ENCODE data around the gene HS3ST2. TPM values are rescaled to one million over a fixed set of nuclear protein-coding genes. Genes with fewer than 3 reads are reported as not detected.
A peak's percentile ranks its signal among the peaks of the same experiment; 100 is the strongest.
"Not testable (repeated sequence)": the region's sequence is repeated elsewhere in the genome, so short reads cannot be mapped to it uniquely, and the experiment has no call there.

The HS3ST2 gene
- polyA plus RNA-seq, 6 donors from 2014 or later = not detected

DNA sequence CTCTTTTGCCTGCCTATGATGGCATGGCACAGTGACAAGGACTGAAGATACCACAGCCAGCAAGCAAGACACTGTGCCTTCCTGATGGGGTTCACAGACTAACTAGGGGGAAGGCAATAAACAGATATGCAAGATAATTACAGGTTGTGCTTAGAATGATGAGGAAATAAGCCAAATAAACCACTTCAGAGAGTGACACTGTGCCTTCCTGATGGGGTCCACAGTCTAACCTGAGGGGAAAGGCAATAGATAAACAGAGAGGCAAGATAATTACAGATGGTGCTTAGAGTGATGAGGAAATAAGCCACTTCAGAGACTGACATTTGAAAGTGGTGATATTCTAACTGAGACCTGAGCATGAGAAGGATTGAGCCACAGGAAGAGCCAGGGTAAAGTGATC, 84.2 kb downstream of the HS3ST2 start:
- Mint-ChIP-seq H3K27ac (no peak overlapping the region), H3K36me3 (no peaks in the 10 kb centered on the region)

DNA sequence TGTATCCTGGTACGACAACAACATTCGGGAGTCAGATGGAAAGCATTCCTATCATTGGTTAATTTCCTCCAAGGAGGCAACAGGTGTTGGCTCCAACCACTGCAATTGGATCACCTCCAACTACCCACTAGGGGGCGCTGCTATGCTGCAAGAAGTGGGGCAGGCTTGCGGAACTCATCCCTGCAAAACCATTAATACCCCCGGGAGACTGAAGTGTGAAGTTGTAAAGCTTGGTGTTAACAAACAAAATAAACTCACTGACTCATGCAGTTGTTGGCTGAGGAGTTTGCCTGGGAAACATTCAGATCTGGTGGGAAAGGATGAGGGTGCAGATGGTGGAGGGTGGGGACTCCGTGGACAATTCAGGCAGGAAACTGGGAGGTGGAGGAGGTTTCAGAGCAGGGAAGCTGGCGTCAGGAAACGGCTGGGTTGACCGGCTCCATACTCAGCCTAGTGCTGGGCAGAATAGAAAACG, 84.9 kb downstream of the HS3ST2 start:
- ATAC-seq (ENCODE audit: low read depth in 2 of 2) (no peak), DNase-seq (no peak)
- no peak overlapping the region for H3K4me3 Mint-ChIP-seq
- H3K36me3 Mint-ChIP-seq = no peaks in the 10 kb centered on the region
- peaks cover 0 to 12% (median 2%) of the 10 kb centered on the region in 7 donors for H3K9me3 Mint-ChIP-seq
- peaks cover 23 to 31% (median 30%) of the 10 kb centered on the region in 3 donors for H3K27me3 Mint-ChIP-seq
- H3K4me1 Mint-ChIP-seq = peaks cover 0 to 4% (median 0%) of the 10 kb centered on the region in 3 donors
- no peak overlapping the region for H3K27ac Mint-ChIP-seq

More for the DNA sequence above, 84.2 kb downstream of the HS3ST2 start:
- DNase-seq (no peak), ATAC-seq (ENCODE audit: low read depth in 2 of 2) (no peak)
- H3K4me3 Mint-ChIP-seq = no peak overlapping the region
- peaks cover 0 to 12% (median 2%) of the 10 kb centered on the region in 7 donors for H3K9me3 Mint-ChIP-seq
- H3K4me1 Mint-ChIP-seq = peaks cover 0 to 4% (median 0%) of the 10 kb centered on the region in 3 donors
- peaks cover 20 to 33% (median 31%) of the 10 kb centered on the region in 3 donors for H3K27me3 Mint-ChIP-seq

DNA sequence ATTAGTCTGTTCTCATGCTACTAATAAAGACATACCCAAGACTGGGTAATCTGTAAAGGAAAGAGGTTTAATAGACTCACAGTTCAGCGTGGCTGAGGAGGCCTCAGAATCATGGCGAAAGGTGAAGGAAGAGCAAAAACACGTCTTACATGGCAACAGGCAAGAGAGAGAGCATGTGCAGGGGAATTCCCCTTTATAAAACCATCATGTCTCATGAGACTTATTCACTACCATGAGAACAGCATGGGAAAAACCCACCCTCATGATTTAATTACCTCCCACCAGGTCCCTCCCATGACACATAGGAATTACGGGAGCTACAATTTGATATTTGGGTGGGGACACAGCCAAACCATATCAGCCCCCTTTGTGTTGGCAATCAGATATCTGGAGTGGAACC, 85.6 kb downstream of the HS3ST2 start:
- peak in 1 of 2 donors; percentile 16 for ATAC-seq (ENCODE audit: low read depth in 2 of 2)
- not testable (repeated sequence) for H3K27ac Mint-ChIP-seq, H3K36me3 Mint-ChIP-seq, H3K4me3 Mint-ChIP-seq, DNase-seq, H3K4me1 Mint-ChIP-seq
- Mint-ChIP-seq H3K27me3 (peaks cover 28 to 32% (median 29%) of the 10 kb centered on the region in 3 donors), H3K9me3 (peaks cover 0 to 12% (median 2%) of the 10 kb centered on the region in 7 donors)

DNA sequence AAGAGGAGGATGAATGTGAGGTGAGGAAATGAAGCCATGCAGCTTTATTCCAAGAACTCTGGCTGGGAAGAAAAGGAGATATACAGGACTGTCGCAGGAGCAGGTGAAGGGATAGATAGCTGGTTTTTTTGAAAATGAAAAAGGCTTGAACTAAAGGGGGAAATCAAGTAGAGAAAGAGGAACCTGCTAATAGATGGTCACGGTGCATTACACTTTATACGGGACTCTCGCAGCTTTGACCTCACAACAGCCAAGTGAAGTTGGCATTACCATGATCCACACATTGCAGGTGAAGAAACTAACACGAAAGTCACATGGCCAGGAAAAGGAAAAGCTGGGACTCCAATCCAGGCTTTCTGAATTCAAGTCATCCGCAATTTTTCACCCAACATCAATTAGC, 86.9 kb downstream of the HS3ST2 start:
- Mint-ChIP-seq H3K36me3 (no peaks in the 10 kb centered on the region), H3K4me3 (no peak overlapping the region), H3K9me3 (peaks cover 0 to 12% (median 2%) of the 10 kb centered on the region in 7 donors), H3K27ac (no peak overlapping the region), H3K27me3 (peaks cover 32 to 37% (median 32%) of the 10 kb centered on the region in 3 donors), H3K4me1 (no peaks in the 10 kb centered on the region)
- DNase-seq = no peak
- ATAC-seq (ENCODE audit: low read depth in 2 of 2) = peak; percentile 60 to 67

DNA sequence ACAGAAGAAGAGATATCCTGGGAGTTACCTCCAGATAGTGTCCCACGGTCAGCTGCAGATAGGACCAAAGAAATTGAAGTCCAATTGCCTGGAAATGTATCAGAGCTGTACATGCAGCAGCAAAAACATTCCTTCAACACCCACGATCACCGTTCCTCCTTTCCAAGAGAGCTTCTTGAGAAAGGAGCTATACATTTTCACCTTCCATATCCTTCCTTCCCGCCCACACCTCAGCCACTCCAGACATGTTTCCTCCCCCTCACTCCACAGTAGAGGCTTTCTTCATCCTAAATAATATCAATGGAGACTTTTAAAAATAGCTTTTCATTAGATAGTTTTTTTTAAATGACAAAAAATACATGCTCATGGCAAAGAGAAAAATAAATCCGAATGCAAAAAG, 87.6 kb downstream of the HS3ST2 start:
- ATAC-seq (ENCODE audit: low read depth in 2 of 2) (no peak), DNase-seq (no peak)
- no peak overlapping the region for H3K27ac Mint-ChIP-seq
- no peaks in the 10 kb centered on the region for H3K36me3 Mint-ChIP-seq
- peaks cover 0 to 12% (median 2%) of the 10 kb centered on the region in 7 donors for H3K9me3 Mint-ChIP-seq
- peaks cover 27 to 32% (median 27%) of the 10 kb centered on the region in 3 donors for H3K27me3 Mint-ChIP-seq
- H3K4me1 Mint-ChIP-seq = no peaks in the 10 kb centered on the region
- no peak overlapping the region for H3K4me3 Mint-ChIP-seq

DNA sequence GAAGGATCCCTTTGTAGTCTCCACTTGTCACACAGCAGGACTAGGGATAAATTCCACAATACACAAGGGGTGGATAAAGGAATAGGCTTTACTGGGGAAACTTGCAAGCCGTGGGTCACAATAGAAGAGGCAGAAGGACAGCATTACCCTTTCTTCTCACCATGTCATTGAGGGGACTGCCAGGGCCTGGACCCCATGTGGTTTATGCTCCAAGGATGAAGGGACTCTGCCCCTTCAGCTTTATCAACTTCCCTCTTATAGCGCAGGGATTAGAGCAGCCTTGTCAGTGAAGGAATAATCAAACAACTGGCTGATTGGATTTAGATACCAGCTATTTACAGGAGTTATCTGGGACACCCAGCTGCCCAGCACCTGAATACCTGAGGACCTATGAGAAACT, 89.8 kb downstream of the HS3ST2 start:
- ATAC-seq (ENCODE audit: low read depth in 2 of 2) (no peak), DNase-seq (no peak)
- Mint-ChIP-seq H3K4me1 (no peaks in the 10 kb centered on the region), H3K27me3 (peaks cover 32 to 42% (median 34%) of the 10 kb centered on the region in 3 donors), H3K36me3 (no peaks in the 10 kb centered on the region), H3K9me3 (peaks cover 0 to 12% (median 3%) of the 10 kb centered on the region in 7 donors), H3K27ac (no peak overlapping the region), H3K4me3 (no peak overlapping the region)

DNA sequence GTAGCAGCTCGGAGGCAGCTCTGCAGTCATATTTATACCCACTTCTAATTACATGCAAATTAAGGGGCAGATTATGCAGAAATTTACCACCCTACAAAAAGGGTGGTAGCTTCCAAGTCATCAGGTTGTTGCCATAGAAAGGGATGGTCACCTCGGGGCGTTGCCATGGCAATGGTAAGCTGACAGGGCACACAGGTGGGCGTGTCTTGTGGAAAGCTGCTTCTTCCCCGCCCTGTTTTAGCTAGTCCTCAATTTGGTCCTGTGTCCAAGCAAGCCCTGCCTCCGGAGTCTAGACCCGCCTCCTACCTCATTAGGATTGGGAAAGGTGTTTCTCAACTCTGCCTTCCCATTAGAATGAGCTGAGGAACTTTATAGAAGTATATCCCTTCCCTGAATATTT, 98.7 kb downstream of the HS3ST2 start:
- DNase-seq (no peak), ATAC-seq (ENCODE audit: low read depth in 2 of 2) (no peak)
- Mint-ChIP-seq H3K36me3 (no peaks in the 10 kb centered on the region), H3K4me3 (no peak overlapping the region), H3K9me3 (no peaks in the 10 kb centered on the region), H3K27me3 (peaks cover 18 to 25% (median 20%) of the 10 kb centered on the region in 3 donors), H3K27ac (peak overlapping the region in 1 of 6 donors; percentile 77), H3K4me1 (no peaks in the 10 kb centered on the region)

DNA sequence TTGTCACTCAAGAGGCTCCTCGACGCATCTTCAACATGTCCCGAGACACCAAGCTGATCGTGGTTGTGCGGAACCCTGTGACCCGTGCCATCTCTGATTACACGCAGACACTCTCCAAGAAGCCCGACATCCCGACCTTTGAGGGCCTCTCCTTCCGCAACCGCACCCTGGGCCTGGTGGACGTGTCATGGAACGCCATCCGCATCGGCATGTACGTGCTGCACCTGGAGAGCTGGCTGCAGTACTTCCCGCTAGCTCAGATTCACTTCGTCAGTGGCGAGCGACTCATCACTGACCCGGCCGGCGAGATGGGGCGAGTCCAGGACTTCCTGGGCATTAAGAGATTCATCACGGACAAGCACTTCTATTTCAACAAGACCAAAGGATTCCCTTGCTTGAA, 101.0 kb downstream of the HS3ST2 start:
- Mint-ChIP-seq H3K4me3 (no peak overlapping the region), H3K4me1 (no peaks in the 10 kb centered on the region), H3K36me3 (no peaks in the 10 kb centered on the region), H3K9me3 (peaks cover 0 to 2% (median 0%) of the 10 kb centered on the region in 7 donors), H3K27ac (no peak overlapping the region), H3K27me3 (peaks cover 19 to 32% (median 20%) of the 10 kb centered on the region in 3 donors)
- ATAC-seq (ENCODE audit: low read depth in 2 of 2) (no peak), DNase-seq (no peak)

DNA sequence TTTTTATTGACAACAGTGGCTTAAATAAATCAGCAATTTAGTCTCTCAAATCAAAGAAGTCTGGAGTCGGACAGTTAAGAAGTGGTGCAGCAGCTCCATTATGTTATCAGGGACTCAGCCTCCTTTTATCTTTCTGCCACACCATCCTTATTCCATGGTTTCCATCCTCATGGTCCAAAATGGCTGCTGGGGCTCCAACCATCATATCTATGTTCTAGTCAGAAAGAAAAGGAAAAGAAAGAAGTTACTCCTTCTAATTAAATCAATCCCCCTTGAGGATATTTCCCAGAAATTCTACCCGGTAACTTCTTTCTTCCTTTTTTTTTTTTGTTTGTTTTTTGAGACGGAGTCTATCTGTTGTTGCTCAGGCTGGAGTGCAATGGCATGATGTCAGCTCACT, 109.5 kb downstream of the HS3ST2 start:
- Mint-ChIP-seq H3K4me1 (no peaks in the 10 kb centered on the region), H3K9me3 (peaks cover 0 to 11% (median 0%) of the 10 kb centered on the region in 7 donors), H3K27me3 (peaks cover 32 to 77% (median 33%) of the 10 kb centered on the region in 3 donors), H3K4me3 (no peak overlapping the region), H3K36me3 (no peaks in the 10 kb centered on the region), H3K27ac (no peak overlapping the region)
- no peak for DNase-seq
- no peak for ATAC-seq (ENCODE audit: low read depth in 2 of 2)

DNA sequence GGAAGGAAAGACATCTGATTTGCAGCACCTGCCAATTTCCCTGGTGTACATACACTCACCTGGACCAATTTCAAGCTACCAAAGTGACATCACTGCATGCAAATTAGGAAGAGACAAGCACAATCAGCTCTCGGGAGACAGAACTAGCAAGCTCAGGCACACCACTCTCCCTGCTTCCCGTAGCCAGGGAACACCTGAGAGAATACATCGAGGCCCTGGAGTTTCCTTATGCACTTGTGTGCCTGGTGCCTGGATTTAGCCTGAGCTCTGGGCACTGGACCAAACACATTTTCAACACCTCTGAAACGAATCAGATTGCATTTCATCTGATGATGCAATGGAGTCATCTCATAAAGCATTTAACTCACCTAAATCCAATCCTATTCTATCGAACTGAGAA, 110.5 kb downstream of the HS3ST2 start:
- no peaks in the 10 kb centered on the region for H3K4me1 Mint-ChIP-seq
- H3K9me3 Mint-ChIP-seq = peaks cover 0 to 11% (median 0%) of the 10 kb centered on the region in 7 donors
- ATAC-seq (ENCODE audit: low read depth in 2 of 2) (no peak), DNase-seq (no peak)
- no peak overlapping the region for H3K27ac Mint-ChIP-seq
- H3K36me3 Mint-ChIP-seq = no peaks in the 10 kb centered on the region
- no peak overlapping the region for H3K4me3 Mint-ChIP-seq
- peaks cover 29 to 68% (median 31%) of the 10 kb centered on the region in 3 donors for H3K27me3 Mint-ChIP-seq

DNA sequence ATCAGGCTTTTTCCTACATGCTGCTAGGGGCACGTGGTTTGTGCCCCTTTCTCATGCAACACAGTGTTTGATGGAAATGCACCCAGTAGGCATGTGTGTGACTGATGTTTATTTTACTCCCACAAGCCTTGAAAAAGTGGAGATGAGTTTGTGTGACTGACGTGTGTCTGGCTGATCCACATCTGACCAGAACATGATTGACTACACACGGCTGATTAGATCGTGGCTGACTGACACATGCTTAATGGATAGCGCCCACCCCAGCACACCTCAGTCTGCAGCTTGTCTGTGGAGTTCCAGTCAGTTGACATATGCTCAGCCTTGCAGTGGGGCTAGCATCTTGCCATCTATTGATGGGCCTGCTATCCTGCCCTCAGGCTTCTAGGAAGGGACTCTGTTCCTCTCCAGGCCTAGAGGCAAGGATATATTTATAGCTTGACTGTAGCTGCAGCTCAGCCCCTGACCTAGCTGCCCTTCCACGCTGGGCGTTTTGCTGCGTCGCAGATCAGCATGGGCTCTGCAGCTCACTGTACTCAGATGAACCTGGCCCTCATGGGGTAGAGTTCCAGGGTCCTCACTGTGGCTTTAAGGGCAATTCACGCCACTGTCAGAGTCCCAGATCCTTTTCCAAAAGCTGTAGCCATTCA, 112.3 kb downstream of the HS3ST2 start:
- H3K36me3 Mint-ChIP-seq = no peaks in the 10 kb centered on the region
- no peak for ATAC-seq (ENCODE audit: low read depth in 2 of 2)
- no peak overlapping the region for H3K4me3 Mint-ChIP-seq
- DNase-seq = no peak
- no peaks in the 10 kb centered on the region for H3K4me1 Mint-ChIP-seq
- H3K27me3 Mint-ChIP-seq = peaks cover 21 to 58% (median 25%) of the 10 kb centered on the region in 3 donors
- H3K27ac Mint-ChIP-seq = peak overlapping the region in 1 of 6 donors; percentile 87
- H3K9me3 Mint-ChIP-seq = peaks cover 0 to 11% (median 0%) of the 10 kb centered on the region in 7 donors

DNA sequence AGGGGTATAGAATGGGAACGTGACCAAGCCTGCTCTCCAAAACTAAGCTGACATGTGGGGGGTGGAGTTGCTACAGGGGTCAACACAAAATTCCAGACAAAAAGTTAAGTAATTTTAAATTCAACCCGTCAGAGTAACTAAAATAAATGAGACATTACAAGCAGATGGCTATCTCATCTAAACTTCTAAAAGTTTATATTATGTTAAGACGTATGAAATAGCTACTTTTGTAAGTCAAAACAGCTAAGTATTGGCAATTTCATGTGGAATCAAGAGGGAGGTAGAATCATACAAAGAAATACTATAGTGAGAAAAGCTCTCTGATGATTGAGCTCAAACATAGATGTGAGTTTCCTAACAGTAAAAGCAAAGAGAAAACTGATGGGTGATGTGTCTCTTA, 113.3 kb downstream of the HS3ST2 start:
- Mint-ChIP-seq H3K9me3 (peaks cover 0 to 11% (median 0%) of the 10 kb centered on the region in 7 donors), H3K4me3 (no peak overlapping the region), H3K36me3 (no peaks in the 10 kb centered on the region), H3K4me1 (peaks cover 3 to 10% (median 8%) of the 10 kb centered on the region in 3 donors), H3K27ac (no peak overlapping the region), H3K27me3 (peaks cover 13 to 55% (median 19%) of the 10 kb centered on the region in 3 donors)
- no peak for DNase-seq
- no peak for ATAC-seq (ENCODE audit: low read depth in 2 of 2)

DNA sequence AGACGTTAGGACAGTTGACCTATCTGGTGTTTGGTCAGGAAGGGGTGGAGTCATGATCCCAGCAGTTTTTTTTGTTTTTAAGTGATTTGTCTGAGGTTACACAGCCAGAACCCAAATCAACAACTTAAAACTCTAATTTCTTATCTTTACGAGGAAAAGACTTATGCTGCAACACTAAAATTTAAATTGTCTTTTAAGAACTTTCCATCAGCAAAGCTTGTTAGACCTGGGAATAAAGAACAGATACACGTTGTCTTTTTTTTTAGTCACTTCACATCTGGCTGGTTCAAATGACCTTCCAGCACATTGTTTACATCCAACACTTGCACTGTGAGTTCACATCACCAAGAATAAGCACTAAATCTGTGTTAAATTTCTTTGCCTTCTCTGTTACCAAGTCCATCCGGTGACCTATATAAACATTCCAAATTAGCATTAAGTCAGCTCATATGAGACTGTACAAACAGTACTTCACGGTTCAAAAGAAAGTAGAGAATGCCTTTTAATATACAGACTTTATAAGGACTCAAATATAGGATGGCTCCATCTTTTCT, 115.0 kb downstream of the HS3ST2 start:
- H3K4me3 Mint-ChIP-seq = no peak overlapping the region
- peaks cover 17 to 25% (median 22%) of the 10 kb centered on the region in 3 donors for H3K4me1 Mint-ChIP-seq
- DNase-seq (no peak), ATAC-seq (ENCODE audit: low read depth in 2 of 2) (no peak)
- H3K27me3 Mint-ChIP-seq = peaks cover 8 to 39% (median 13%) of the 10 kb centered on the region in 3 donors
- no peak overlapping the region for H3K27ac Mint-ChIP-seq
- no peaks in the 10 kb centered on the region for H3K9me3 Mint-ChIP-seq
- no peaks in the 10 kb centered on the region for H3K36me3 Mint-ChIP-seq

DNA sequence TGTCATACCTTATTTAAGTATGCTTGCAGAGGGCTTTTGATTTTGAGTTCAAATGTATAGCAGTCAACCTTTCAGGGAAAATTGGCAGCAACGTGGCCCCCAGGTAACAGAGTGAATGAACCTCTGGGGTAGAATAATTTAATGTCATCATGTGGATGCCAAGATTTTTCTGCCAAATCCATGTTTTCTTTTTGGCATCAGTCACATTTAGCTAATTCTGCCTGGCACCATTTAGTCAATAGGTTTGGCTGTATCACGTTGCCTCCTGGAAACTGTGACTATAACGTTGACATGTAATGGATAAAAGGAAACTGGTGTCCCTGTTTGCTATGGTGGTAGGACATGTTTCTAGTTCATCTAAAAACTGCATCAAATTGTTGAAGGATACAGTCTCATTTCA, 115.5 kb downstream of the HS3ST2 start:
- Mint-ChIP-seq H3K9me3 (no peaks in the 10 kb centered on the region), H3K36me3 (no peaks in the 10 kb centered on the region), H3K4me1 (peaks cover 19 to 30% (median 27%) of the 10 kb centered on the region in 3 donors), H3K27me3 (peaks cover 8 to 35% (median 13%) of the 10 kb centered on the region in 3 donors), H3K4me3 (no peak overlapping the region), H3K27ac (no peak overlapping the region)
- DNase-seq = no peak
- ATAC-seq (ENCODE audit: low read depth in 2 of 2) = no peak
